Tibial nerve (tissue), 3 donors: Measurements from ENCODE around the gene PPBP.

Experiments used
- CTCF ChIP-seq, 5 experiments: fragments of 200-600 bp in 3 of 5; fragments of 450-650 bp in 2 of 5; sonication (generic) in 3 of 5; IDR thresholded peaks; one replicate each; pipeline ENCODE4 v1.5.1; 2016 to 2019; ENCODE audit warnings: antibody characterized with exemption in 5 of 5, mild to moderate bottlenecking in 3 of 5, moderate library complexity in 2 of 5
- POLR2A ChIP-seq, 2 donors: fragments of 450-650 bp; IDR thresholded peaks; one replicate each; pipeline ENCODE4 v1.6.1; 2017; ENCODE audit warnings: antibody characterized with exemption in 2 of 2, mild to moderate bottlenecking in 2 of 2, moderate library complexity in 2 of 2

- no peak for TF ChIP-seq CTCF (IDR thresholded peaks at IDR 0.05)
- no peak for TF ChIP-seq POLR2A (IDR thresholded peaks at IDR 0.05)
Measured at GRCh38 chr4:73945140-73945539, 42.9 kb downstream of the PPBP start.
